Urothelium cell line (cell line): ENCODE results near the gene OR2W3.

Experiments
- DNase-seq: peaks from one replicate; pipeline ENCODE4 v3.0.0; 2011; ENCODE audit warnings: low spot score, mixed read lengths
- FAIRE-seq: peaks from 2 replicates; lab custom pipeline; 2011; peaks lifted over from hg19 to GRCh38; lab: Jason Lieb, UNC

Gene OR2W3

GRCh38 chr1:247895163-247895637 is at the start of gene OR2W3:
Gene OR2W3, plus strand, starts transcription at chr1:247895587. Its CDS starts 0 bp downstream, at chr1:247895587.
- no peak for DNase-seq
- no peak for FAIRE-seq

GRCh38 chr1:247845693-247846017 is 49.7 kb upstream of the OR2W3 start:
- FAIRE-seq = no peak
- no peak for DNase-seq

GRCh38 chr1:247848346-247848745 is 47.0 kb upstream of the OR2W3 start:
- FAIRE-seq = no peak
- DNase-seq = no peak

- DNase-seq (no peak), FAIRE-seq (no peak)
Observed at GRCh38 chr1:247849616-247850015, 45.8 kb upstream of the OR2W3 start.

- no peak for FAIRE-seq
- no peak for DNase-seq
Observed at GRCh38 chr1:247854899-247855545, 40.4 kb upstream of the OR2W3 start.

- no peak for DNase-seq
- FAIRE-seq = no peak
Observed at GRCh38 chr1:247855911-247856310, 39.5 kb upstream of the OR2W3 start.

- FAIRE-seq = peak; percentile 48
Observed at GRCh38 chr1:247857069-247857984, 38.1 kb upstream of the OR2W3 start, which contains the start of gene TRIM58. Gene TRIM58, plus strand, starts transcription at chr1:247857187. Its CDS starts 60 bp downstream, at chr1:247857247.

GRCh38 chr1:247857985-247858619 is 37.3 kb upstream of the OR2W3 start:
- DNase-seq = no peak
- FAIRE-seq = no peak

More at GRCh38 chr1:247857069-247857984, 38.1 kb upstream of the OR2W3 start, which contains the start of gene TRIM58:
- peak; percentile 88 for DNase-seq

- FAIRE-seq (no peak), DNase-seq (no peak)
Observed at GRCh38 chr1:247862756-247863155, 32.6 kb upstream of the OR2W3 start.

- no peak for FAIRE-seq
- no peak for DNase-seq
Observed at GRCh38 chr1:247864644-247865043, 30.7 kb upstream of the OR2W3 start.

GRCh38 chr1:247865416-247865815 is 30.0 kb upstream of the OR2W3 start:
- DNase-seq = no peak
- no peak for FAIRE-seq

GRCh38 chr1:247883346-247883745 is 12.0 kb upstream of the OR2W3 start:
- DNase-seq (no peak), FAIRE-seq (no peak)

- FAIRE-seq (peak; percentile 20), DNase-seq (no peak)
Observed at GRCh38 chr1:247884797-247885413, 10.5 kb upstream of the OR2W3 start.

- FAIRE-seq (no peak), DNase-seq (no peak)
Observed at GRCh38 chr1:247895976-247896375, 589 bp downstream of the OR2W3 start.

- no peak for DNase-seq
- no peak for FAIRE-seq
Observed at GRCh38 chr1:247904122-247904521, 8.7 kb downstream of the OR2W3 start.

GRCh38 chr1:247905181-247905580 is 9.8 kb downstream of the OR2W3 start:
- DNase-seq = no peak
- FAIRE-seq = no peak

GRCh38 chr1:247905910-247906503 is 10.6 kb downstream of the OR2W3 start:
- no peak for DNase-seq
- FAIRE-seq = no peak

- FAIRE-seq (no peak), DNase-seq (peak; percentile 50)
Observed at GRCh38 chr1:247906504-247907047, 11.2 kb downstream of the OR2W3 start.

GRCh38 chr1:247908766-247909165 is 13.4 kb downstream of the OR2W3 start:
- peak; percentile 41 for DNase-seq
- no peak for FAIRE-seq

GRCh38 chr1:247913786-247914185 is 18.4 kb downstream of the OR2W3 start:
- DNase-seq (no peak), FAIRE-seq (no peak)
